HG03159 (cell line): ENCODE data around the gene SCN1B.
A peak's percentile ranks its signal among the peaks of the same experiment; 100 is the strongest.
"Not testable (repeated sequence)": the region's sequence is repeated elsewhere in the genome, so short reads cannot be mapped to it uniquely, and the experiment has no call there.

Source experiments
- ATAC-seq: cut with Tn5 transposase; IDR thresholded peaks from one replicate; pipeline ENCODE4 v1.9.1; 2021; ENCODE audit warnings: mild to moderate bottlenecking, moderate library complexity; ENCODE audit not compliant: unreplicated experiment

Gene SCN1B

GRCh38 chr19:35034588-35035382 is 4.5 kb downstream of the SCN1B start:
- ATAC-seq: no peak

GRCh38 chr19:35037716-35038622 is 7.7 kb downstream of the SCN1B start:
- no peak for ATAC-seq

- ATAC-seq: no peak
These were observed 8.6 kb downstream of the SCN1B start for GRCh38 chr19:35038623-35039512.

GRCh38 chr19:35039881-35040825 is 9.9 kb downstream of the SCN1B start:
- ATAC-seq: no peak

- no peak for ATAC-seq
These were observed 10.7 kb downstream of the SCN1B start for GRCh38 chr19:35040826-35041547.

GRCh38 chr19:35041548-35042055 is 11.3 kb downstream of the SCN1B start, which contains the start of gene HPN:
TSS of gene HPN (plus strand) at chr19:35041721. CDS start at chr19:35042507, 786 bp downstream.
- ATAC-seq: no peak

- ATAC-seq: no peak
These were observed 11.9 kb downstream of the SCN1B start for GRCh38 chr19:35042056-35042730.

- ATAC-seq: no peak
These were observed 12.8 kb downstream of the SCN1B start for GRCh38 chr19:35042954-35043604.

- ATAC-seq: no peak
These were observed 13.6 kb downstream of the SCN1B start for GRCh38 chr19:35043906-35044305.

GRCh38 chr19:35044317-35045117 is 14.2 kb downstream of the SCN1B start:
- ATAC-seq: no peak

- ATAC-seq: peak; percentile 72
These were observed 15.5 kb downstream of the SCN1B start for GRCh38 chr19:35045667-35046300.

- ATAC-seq: no peak
These were observed 16.2 kb downstream of the SCN1B start for GRCh38 chr19:35046461-35046860.

- ATAC-seq: no peak
These were observed 18.7 kb downstream of the SCN1B start for GRCh38 chr19:35048911-35049411.

GRCh38 chr19:35049456-35049855 is 19.2 kb downstream of the SCN1B start:
- ATAC-seq: no peak

GRCh38 chr19:35050662-35051061 is 20.4 kb downstream of the SCN1B start:
- ATAC-seq: not testable (repeated sequence)

GRCh38 chr19:35051268-35051667 is 21.0 kb downstream of the SCN1B start:
- not testable (repeated sequence) for ATAC-seq
